ENCODE results near the gene EFCAB5. TPM values are rescaled to one million over a fixed set of nuclear protein-coding genes. Genes with fewer than 3 reads are reported as not detected.

The EFCAB5 gene
- total RNA-seq, 1 donor from 2014 or later = 1.6 TPM

Other genes with a start within 250 kb of the EFCAB5 start
- 41.1 TPM for gene SSH2, start 11.4 kb upstream of the EFCAB5 start, total RNA-seq
- 46.8 TPM for gene NSRP1, start 175.2 kb downstream of the EFCAB5 start, total RNA-seq